ENCODE measurements around the gene WDR11. TPM values are rescaled to one million over a fixed set of nuclear protein-coding genes. Genes with fewer than 3 reads are reported as not detected.

Gene WDR11
- total RNA-seq, 1 experiment from 2014 or later = 48.7 TPM

GRCh38 chr10:120938822-120939221 lies 87.7 kb downstream of the WDR11 start:
- Histone ChIP-seq H2BK15ac (ENCODE audit: low read depth, low read length) (no peak overlapping the region), H3K27ac (ENCODE audit: insufficient read length, low read depth, low read length) (no peak overlapping the region), H3K4me2 (ENCODE audit: insufficient read depth, insufficient read length, low read length) (no peak overlapping the region), H3K9ac (ENCODE audit: extremely low read depth, insufficient read length, low read length) (no peak overlapping the region), H3K79me1 (ENCODE audit: insufficient read depth, low read depth, low read length, poor library complexity, severe bottlenecking) (no peaks in the 10 kb centered on the region), H4K20me1 (ENCODE audit: control insufficient read depth, insufficient read depth, insufficient read length) (no peaks in the 10 kb centered on the region), H2AK5ac (ENCODE audit: insufficient read length, low read length) (no peak overlapping the region), H3K23ac (ENCODE audit: insufficient read length, low read depth, low read length) (no peak overlapping the region), H3K4ac (ENCODE audit: low read depth, low read length) (no peak overlapping the region), H3K4me1 (ENCODE audit: insufficient read depth, low read length) (no peaks in the 10 kb centered on the region), H4K5ac (ENCODE audit: insufficient read length, low read depth, low read length) (no peak overlapping the region), H2AFZ (ENCODE audit: low read length) (no peak overlapping the region), H3K79me2 (ENCODE audit: insufficient read depth, low read length) (no peaks in the 10 kb centered on the region), H4K91ac (ENCODE audit: insufficient read length, low read depth, low read length) (no peak overlapping the region), H3T11ph (ENCODE audit: low read length) (no peak overlapping the region), H2BK12ac (ENCODE audit: insufficient read length, low read depth, low read length) (no peak overlapping the region), H3K18ac (ENCODE audit: insufficient read length, low read depth, low read length) (no peak overlapping the region), H2BK20ac (ENCODE audit: low read depth, low read length, poor library complexity, severe bottlenecking) (no peak overlapping the region), H4K8ac (replicated peaks; ENCODE audit: insufficient read length, low read depth, low read length) (no peak overlapping the region), H3K27me3 (ENCODE audit: insufficient read depth, low read length) (no peaks in the 10 kb centered on the region), H3K23me2 (ENCODE audit: insufficient read length, low read depth, low read length, poor library complexity, severe bottlenecking) (no peaks in the 10 kb centered on the region), H2BK5ac (ENCODE audit: insufficient read length, low read length) (no peak overlapping the region), H3K9me3 (ENCODE audit: control insufficient read depth, low read depth, low read length) (no peaks in the 10 kb centered on the region), H3K56ac (ENCODE audit: insufficient read length, low read depth, low read length) (no peak overlapping the region), H3K14ac (ENCODE audit: insufficient read depth, low read length) (no peak overlapping the region), H2BK120ac (ENCODE audit: low read depth, low read length, poor library complexity, severe bottlenecking) (no peak overlapping the region)
- Mint-ChIP-seq H3K27me3 (ENCODE audit: low read depth) (no peaks in the 10 kb centered on the region; the same call in 1 of the 2 replicates), H3K27ac (no peak overlapping the region), H3K36me3 (ENCODE audit: insufficient read depth in 1 of 3, low read depth in 3 of 3) (peaks cover 0 to 3% (median 0%) of the 10 kb centered on the region in 3 experiments; a peak in 2 of 7 replicates), H3K4me3 (no peak overlapping the region), H3K9me3 (peaks cover 5 to 7% of the 10 kb centered on the region in 2 experiments; a peak in 4 of 5 replicates), H3K4me1 (peaks cover 10 to 16% of the 10 kb centered on the region in 2 experiments; a peak in 3 of 4 replicates)
- TF ChIP-seq CTCF (conservative IDR thresholded peaks at IDR 0.05) = no peak
- WGBS (ENCODE audit: extremely low coverage, insufficient read length, low lambda C conversion rate) = no CpG with 5 or more reads among the region's 5 CpGs
- no peak for DNase-seq
